MM.1S (cell line): ENCODE data around the gene BCLAF3.

Experiments
- CTCF ChIP-seq: fragments of 300-600 bp; sonication (generic); IDR thresholded peaks from 2 replicates; pipeline ENCODE4 v1.5.1; 2016; ENCODE audit warnings: antibody characterized with exemption, low read length, mixed read lengths
- EZH2 ChIP-seq: fragments of 300-600 bp; sonication (generic); optimal IDR thresholded peaks from 2 replicates; pipeline ENCODE3; 2017; ENCODE audit warnings: low read depth, mild to moderate bottlenecking, antibody characterized with exemption, low read length, mixed read lengths

GRCh38 chrX:19955306-19955705 is 35.6 kb downstream of the BCLAF3 start:
- TF ChIP-seq CTCF (no peak), EZH2 (no peak)
